Measurements from ENCODE around the gene TMEM30B. TPM values are rescaled to one million over a fixed set of nuclear protein-coding genes. Genes with fewer than 3 reads are reported as not detected.
A peak's percentile ranks its signal among the peaks of the same experiment; 100 is the strongest.
"Not testable (repeated sequence)": the region's sequence is repeated elsewhere in the genome, so short reads cannot be mapped to it uniquely, and the experiment has no call there.

TMEM30B gene
- total RNA-seq, 6 donors from 2014 or later = 15.7 to 59.7 (median 26.4) TPM

GRCh38 chr14:61322799-61323290, 41.7 kb upstream of the TMEM30B start:
- H3K27ac ChIP-seq = peak overlapping the region; percentile 89 to 93 (median 92)

GRCh38 chr14:61322011-61322798, 41.1 kb upstream of the TMEM30B start:
- H3K4me3 ChIP-seq = peak overlapping the region; percentile 65 to 87 (median 78)
- H3K4me1 ChIP-seq = peaks cover 0 to 17% (median 3%) of the 10 kb centered on the region in 4 donors
- no peaks in the 10 kb centered on the region for H3K36me3 ChIP-seq
- no peaks in the 10 kb centered on the region for H3K9me3 ChIP-seq
- H3K27me3 ChIP-seq = no peaks in the 10 kb centered on the region
- peak; percentile 40 to 71 for ATAC-seq (ENCODE audit: low FRiP score in 2 of 2)
- TF ChIP-seq CTCF (IDR thresholded peaks at IDR 0.05) = no peak
- TF ChIP-seq POLR2AphosphoS5 (IDR thresholded peaks at IDR 0.05) = peak; percentile 42 to 74
- TF ChIP-seq EP300 (IDR thresholded peaks at IDR 0.05) = peak in 2 of 4 donors; percentile 37 to 65
- TF ChIP-seq POLR2A (IDR thresholded peaks at IDR 0.05) = peak in 2 of 4 donors; percentile 38 to 59
- DNase-seq = peak; percentile 83 to 91
- WGBS, 2 donors = 1% methylated on average over 18 to 55 of the region's 63 CpGs
- peak overlapping the region; percentile 89 to 93 (median 92) for H3K27ac ChIP-seq

More at GRCh38 chr14:61322799-61323290, 41.7 kb upstream of the TMEM30B start:
- peak overlapping the region; percentile 65 to 87 (median 78) for H3K4me3 ChIP-seq
- WGBS, 2 donors = 6 to 14% methylated on average over 13 of the region's 13 CpGs
- no peaks in the 10 kb centered on the region for H3K36me3 ChIP-seq
- peak; percentile 38 to 76 for ATAC-seq (ENCODE audit: low FRiP score in 2 of 2)
- peaks cover 0 to 22% (median 5%) of the 10 kb centered on the region in 4 donors for H3K4me1 ChIP-seq
- no peaks in the 10 kb centered on the region for H3K27me3 ChIP-seq
- TF ChIP-seq POLR2A (IDR thresholded peaks at IDR 0.05) = no peak
- no peak for TF ChIP-seq CTCF (IDR thresholded peaks at IDR 0.05)
- TF ChIP-seq POLR2AphosphoS5 (IDR thresholded peaks at IDR 0.05) = peak in 1 of 2 donors; percentile 4
- TF ChIP-seq EP300 (IDR thresholded peaks at IDR 0.05) = no peak
- peak in 1 of 2 donors; percentile 56 for DNase-seq
- no peaks in the 10 kb centered on the region for H3K9me3 ChIP-seq

GRCh38 chr14:61321385-61322010, 40.4 kb upstream of the TMEM30B start, which contains the start of gene PRKCH:
PRKCH (plus strand) TSS chr14:61321579; CDS start chr14:61322102, 523 bp downstream.
- Histone ChIP-seq H3K27ac (peak within 1 kb of the TSS; percentile 89 to 93 (median 92)), H3K36me3 (no peaks in the 10 kb centered on the region), H3K9me3 (no peaks in the 10 kb centered on the region), H3K4me1 (peaks cover 0 to 15% (median 2%) of the 10 kb centered on the region in 4 donors), H3K4me3 (peak within 1 kb of the TSS; percentile 65 to 87 (median 78)), H3K27me3 (no peaks in the 10 kb centered on the region)
- peak; percentile 38 to 66 for TF ChIP-seq POLR2AphosphoS5 (IDR thresholded peaks at IDR 0.05)
- peak in 4 of 6 experiments; percentile 33 to 56 (median 42) for TF ChIP-seq CTCF (IDR thresholded peaks at IDR 0.05)
- peak in 1 of 4 donors; percentile 58 for TF ChIP-seq EP300 (IDR thresholded peaks at IDR 0.05)
- TF ChIP-seq POLR2A (IDR thresholded peaks at IDR 0.05) = peak in 2 of 4 donors; percentile 71 to 90
- DNase-seq (peak; percentile 89 to 94), ATAC-seq (ENCODE audit: low FRiP score in 2 of 2) (peak; percentile 86 to 91)
- 0% methylated on average over 17 to 55 of the region's 66 CpGs for WGBS, 2 donors

DNA sequence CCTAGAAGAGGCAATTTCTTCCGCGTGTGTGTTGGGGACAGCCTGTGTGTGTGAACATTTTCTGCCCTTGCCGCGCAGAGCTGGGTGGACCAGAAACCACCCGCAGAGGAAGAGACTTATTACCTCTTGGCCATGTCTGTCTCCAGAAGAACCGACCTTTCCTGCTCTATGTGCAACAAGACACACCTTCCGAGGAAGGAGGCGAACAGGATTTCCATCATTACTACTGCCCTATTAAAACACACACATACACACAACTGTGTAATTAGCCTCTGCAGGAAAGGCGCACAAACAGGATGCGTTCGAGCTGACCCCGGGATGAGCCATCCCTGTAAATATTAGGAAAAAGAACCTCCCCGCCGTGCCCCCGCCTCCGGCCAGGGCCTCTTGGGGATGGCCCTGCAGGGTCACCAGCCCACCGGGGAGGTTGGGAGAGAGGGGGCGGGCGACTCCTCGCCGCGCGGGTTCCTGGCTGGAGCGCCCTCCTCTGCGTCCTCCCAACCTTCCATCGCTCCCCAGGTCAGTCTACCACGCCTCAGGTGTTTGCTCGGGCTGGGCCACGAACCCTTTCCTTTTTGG, 39.8 kb upstream of the TMEM30B start:
- TF ChIP-seq EP300 (IDR thresholded peaks at IDR 0.05) (no peak), POLR2AphosphoS5 (IDR thresholded peaks at IDR 0.05) (no peak), CTCF (IDR thresholded peaks at IDR 0.05) (no peak), POLR2A (IDR thresholded peaks at IDR 0.05) (no peak)
- peak overlapping the region; percentile 89 to 93 (median 92) for H3K27ac ChIP-seq
- WGBS, 2 donors = 32 to 41% methylated on average over 11 to 29 of the region's 29 CpGs
- no peaks in the 10 kb centered on the region for H3K9me3 ChIP-seq
- H3K4me3 ChIP-seq = peak overlapping the region; percentile 65 to 87 (median 78)
- H3K27me3 ChIP-seq = no peaks in the 10 kb centered on the region
- H3K4me1 ChIP-seq = peaks cover 0 to 15% (median 2%) of the 10 kb centered on the region in 4 donors
- no peaks in the 10 kb centered on the region for H3K36me3 ChIP-seq
- peak in 1 of 2 donors; percentile 2 for ATAC-seq (ENCODE audit: low FRiP score in 2 of 2)
- peak in 1 of 2 donors; percentile 21 for DNase-seq

DNA sequence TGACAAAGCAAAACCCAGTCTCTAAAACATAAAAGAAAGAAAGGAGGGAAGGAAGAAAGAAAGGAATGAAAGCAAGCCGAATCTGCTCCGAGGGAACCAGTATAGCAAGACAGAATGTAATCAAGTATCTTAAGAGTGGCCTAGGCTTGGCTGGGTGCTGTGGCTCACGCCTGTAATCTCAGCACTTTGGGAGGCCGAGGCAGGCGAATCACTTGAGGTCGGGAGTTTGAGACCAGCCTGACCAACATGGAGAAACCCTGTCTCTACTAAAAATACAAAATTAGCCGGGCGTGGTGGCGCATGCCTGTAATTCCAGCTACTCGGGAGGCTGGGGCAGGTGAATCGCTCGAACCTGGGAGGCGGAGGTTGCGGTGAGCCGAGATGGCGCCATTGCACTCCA, 39.0 kb upstream of the TMEM30B start:
- Histone ChIP-seq H3K27ac (peak overlapping the region in 1 of 4 donors; percentile 93), H3K4me1 (peaks cover 0 to 15% (median 2%) of the 10 kb centered on the region in 4 donors)
- 85 to 88% methylated on average over 14 to 16 of the region's 16 CpGs for WGBS, 2 donors
- ATAC-seq (ENCODE audit: low FRiP score in 2 of 2); H3K27me3 ChIP-seq; H3K4me3 ChIP-seq; H3K9me3 ChIP-seq; H3K36me3 ChIP-seq: not testable (repeated sequence)
- peak in 1 of 2 donors; percentile 27 for DNase-seq
